Kidney (tissue), 14 donors: ENCODE measurements around the gene MYRIP. TPM values are rescaled to one million over a fixed set of nuclear protein-coding genes. Genes with fewer than 3 reads are reported as not detected.

ENCODE experiments used
- DNase-seq, 5 donors: peaks; one replicate each; pipeline ENCODE4 v3.0.0-alpha.2; 2013 to 2020
- FAIRE-seq: peaks from 2 replicates; lab custom pipeline; 2012; peaks lifted over from hg19 to GRCh38; lab: Jason Lieb, UNC
- H3K27ac ChIP-seq, 2 donors: one replicate each; pipeline ENCODE4 v1.7.0; 2013; ENCODE audit warnings: low read depth in 2 of 2, low read length in 2 of 2, inconsistent platforms in 1 of 2
- H3K27me3 ChIP-seq: one replicate; pipeline ENCODE4 v1.7.1; 2013; ENCODE audit warnings: low read length, inconsistent platforms; ENCODE audit not compliant: control insufficient read depth, insufficient read depth
- H3K36me3 ChIP-seq, 3 donors: one replicate each; pipeline versions ENCODE4 v1.7.0 to v1.7.1; 2013; ENCODE audit warnings: low read length in 3 of 3, control low read depth in 1 of 3, inconsistent platforms in 1 of 3; ENCODE audit not compliant: insufficient read depth in 3 of 3, control insufficient read depth in 2 of 3
- H3K4me1 ChIP-seq, 3 donors: one replicate each; pipeline versions ENCODE4 v1.7.0 to v1.7.1; 2013; ENCODE audit warnings: low read length in 3 of 3, inconsistent platforms in 1 of 3, low read depth in 1 of 3; ENCODE audit not compliant: control insufficient read depth in 2 of 3, insufficient read depth in 2 of 3
- H3K4me3 ChIP-seq, 3 donors: one replicate each; pipeline versions ENCODE4 v1.7.0 to v1.8.1; 2013; ENCODE audit warnings: low read length in 3 of 3, control low read depth in 1 of 3, inconsistent platforms in 1 of 3
- H3K9ac ChIP-seq, 3 donors: one replicate each; pipeline versions ENCODE4 v1.7.0 to v1.7.1; 2013; ENCODE audit warnings: low read length in 3 of 3, control low read depth in 1 of 3, inconsistent platforms in 1 of 3
- H3K9me3 ChIP-seq, 3 donors: one replicate each; pipeline versions ENCODE4 v1.7.0 to v1.7.1; 2013; ENCODE audit warnings: low read length in 3 of 3, control low read depth in 1 of 3, inconsistent platforms in 1 of 3; ENCODE audit not compliant: control insufficient read depth in 2 of 3, insufficient read depth in 1 of 3
- CTCF ChIP-seq: IDR thresholded peaks from 3 replicates; pipeline ENCODE4 v1.5.1; 2012; ENCODE audit warnings: mild to moderate bottlenecking, moderate library complexity, borderline replicate concordance; ENCODE audit not compliant: insufficient read depth; ENCODE audit errors: extremely low read depth
- intact Hi-C: fragments of 100-400 bp; cut with DNase I; formaldehyde crosslinking; loops from one replicate; pipeline ENCODE4 v1.11.1; 2022
- polyA plus RNA-seq: library from polyadenylated mRNA; stranded (reverse); fragments of 350-450 nt; fragmentation: Illumina TruSeq; extraction: RNeasy Lipid Tissue Mini Kit (QIAGEN cat#74804); gene quantifications from one replicate; pipeline ENCODE4 v1.2.3, GENCODE V29; 2014; ENCODE audit warnings: low read depth, low replicate concordance; ENCODE audit not compliant: insufficient read depth
- total RNA-seq: library from RNA; stranded (reverse); fragmentation: NEBNext Ultra II Directional; extraction: Animal tissue kit (Norgen Biotek cat#: 25700); gene quantifications from one replicate; pipeline ENCODE4 v1.2.1, GENCODE V29; 2021
- donor health status: control.
- donor health status: control.
- donor health status: control.
- donor health status: control.
- donor health status: control.
- donor health status: DM: yes; HTN: yes; CAD: no.
- donor health status: Normal renal cell carcinoma (clear cell type).

MYRIP gene
- total and polyA plus RNA-seq, 2 donors from 2014 or later: 0.92 to 6.6 TPM

GRCh38 chr3:40299130-40299720 lies 489.8 kb downstream of the MYRIP start:
- Histone ChIP-seq H3K27me3 (no peaks in the 10 kb centered on the region), H3K27ac (no peak overlapping the region), H3K9ac (no peak overlapping the region), H3K36me3 (peaks cover 0 to 3% (median 0%) of the 10 kb centered on the region in 3 donors), H3K4me1 (no peaks in the 10 kb centered on the region), H3K9me3 (no peaks in the 10 kb centered on the region), H3K4me3 (no peak overlapping the region)
- TF ChIP-seq CTCF: no peak
- intact Hi-C loops: no loop called here
- FAIRE-seq (no peak), DNase-seq (no peak)

GRCh38 chr3:40299721-40300335 lies 490.4 kb downstream of the MYRIP start:
- Histone ChIP-seq H3K9me3 (no peaks in the 10 kb centered on the region), H3K9ac (no peak overlapping the region), H3K27me3 (no peaks in the 10 kb centered on the region), H3K27ac (no peak overlapping the region), H3K4me1 (no peaks in the 10 kb centered on the region), H3K36me3 (peaks cover 0 to 3% (median 0%) of the 10 kb centered on the region in 3 donors), H3K4me3 (no peak overlapping the region)
- intact Hi-C loops: no loop called here
- FAIRE-seq (no peak), DNase-seq (peak in 1 of 5 donors; percentile 13)
- TF ChIP-seq CTCF: no peak

GRCh38 chr3:40302784-40303183 lies 493.4 kb downstream of the MYRIP start:
- peaks cover 0 to 3% (median 0%) of the 10 kb centered on the region in 3 donors for H3K36me3 ChIP-seq
- no peak overlapping the region for H3K27ac ChIP-seq
- no peaks in the 10 kb centered on the region for H3K4me1 ChIP-seq
- H3K9ac ChIP-seq: no peak overlapping the region
- intact Hi-C loops: no loop called here
- no peak for TF ChIP-seq CTCF
- DNase-seq (no peak), FAIRE-seq (no peak)
- no peak overlapping the region for H3K4me3 ChIP-seq
- no peaks in the 10 kb centered on the region for H3K9me3 ChIP-seq
- H3K27me3 ChIP-seq: no peaks in the 10 kb centered on the region
